HUES48 (cell line): Measurements from ENCODE around the gene RGCC.
A peak's percentile ranks its signal among the peaks of the same experiment; 100 is the strongest.

ENCODE experiments used
- H3K27ac ChIP-seq: one replicate; pipeline ENCODE4 v1.7.0; 2013; ENCODE audit warnings: low read depth, low read length, inconsistent platforms
- H3K27me3 ChIP-seq: 2 replicates; pipeline ENCODE4 v1.6.1; 2013; ENCODE audit warnings: mild to moderate bottlenecking, low read length; ENCODE audit not compliant: control insufficient read depth, insufficient read depth
- H3K36me3 ChIP-seq: 2 replicates; pipeline ENCODE4 v1.6.1; 2013; ENCODE audit warnings: low read length; ENCODE audit not compliant: control insufficient read depth, insufficient read depth
- H3K4me1 ChIP-seq: 2 replicates; pipeline ENCODE4 v1.6.1; 2013; ENCODE audit warnings: mild to moderate bottlenecking, low read length; ENCODE audit not compliant: control insufficient read depth, insufficient read depth
- H3K4me3 ChIP-seq: 2 replicates; pipeline ENCODE4 v1.5.1; 2013; ENCODE audit warnings: mild to moderate bottlenecking, low read depth, low read length
- H3K9ac ChIP-seq: 2 replicates; pipeline ENCODE4 v1.6.1; 2013; ENCODE audit warnings: mild to moderate bottlenecking, low read depth, low read length, moderate library complexity
- H3K9me3 ChIP-seq: 2 replicates; pipeline ENCODE4 v1.6.1; 2013; ENCODE audit warnings: low read length; ENCODE audit not compliant: control insufficient read depth, insufficient read depth

Gene RGCC

DNA sequence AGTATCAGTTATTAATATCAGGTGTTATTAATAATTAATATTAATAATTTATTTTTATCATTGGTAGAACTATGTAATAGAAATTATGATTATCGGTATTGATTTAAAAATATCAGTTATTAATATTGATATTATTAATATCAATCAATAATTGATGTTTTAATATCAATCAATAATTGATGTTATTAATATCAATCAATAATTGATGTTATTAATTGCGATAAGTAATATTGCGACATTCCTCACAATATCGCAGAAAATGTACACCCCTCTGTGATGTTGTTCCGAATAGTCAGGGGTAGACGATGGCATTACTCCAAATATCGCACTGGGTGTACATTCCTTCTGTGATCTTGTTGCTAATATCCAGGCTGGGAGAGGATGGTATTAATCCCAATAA, 3.7 kb upstream of the RGCC start:
- Histone ChIP-seq H3K36me3 (no peaks in the 10 kb centered on the region), H3K27ac (no peak overlapping the region), H3K9ac (no peak overlapping the region), H3K9me3 (no peaks in the 10 kb centered on the region), H3K4me1 (no peaks in the 10 kb centered on the region), H3K27me3 (peaks cover 58% of the 10 kb centered on the region), H3K4me3 (no peak overlapping the region)

DNA sequence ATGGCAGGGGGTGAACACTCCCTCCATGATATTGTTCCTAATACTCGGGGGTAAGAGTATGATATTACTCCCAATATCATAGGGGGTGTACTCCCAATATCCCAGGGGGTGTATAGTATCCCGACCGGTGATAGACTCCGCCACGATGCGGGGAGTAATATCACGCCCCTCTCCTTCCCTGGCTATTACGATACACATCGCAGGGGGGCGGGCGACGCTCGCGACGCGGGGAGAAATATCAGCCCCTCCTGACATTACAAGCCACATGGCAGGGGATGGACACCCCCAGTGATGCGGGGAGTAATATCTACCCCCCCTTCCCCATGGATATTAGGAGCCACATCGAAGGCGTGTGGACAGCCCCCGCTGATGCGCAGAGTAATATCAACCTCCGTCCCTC, 3.2 kb upstream of the RGCC start:
- H3K9me3 ChIP-seq: no peaks in the 10 kb centered on the region
- no peaks in the 10 kb centered on the region for H3K36me3 ChIP-seq
- H3K9ac ChIP-seq: no peak overlapping the region
- H3K4me1 ChIP-seq: no peaks in the 10 kb centered on the region; the same call in 1 of the 2 replicates
- peaks cover 63% of the 10 kb centered on the region for H3K27me3 ChIP-seq
- no peak overlapping the region for H3K27ac ChIP-seq
- no peak overlapping the region for H3K4me3 ChIP-seq

DNA sequence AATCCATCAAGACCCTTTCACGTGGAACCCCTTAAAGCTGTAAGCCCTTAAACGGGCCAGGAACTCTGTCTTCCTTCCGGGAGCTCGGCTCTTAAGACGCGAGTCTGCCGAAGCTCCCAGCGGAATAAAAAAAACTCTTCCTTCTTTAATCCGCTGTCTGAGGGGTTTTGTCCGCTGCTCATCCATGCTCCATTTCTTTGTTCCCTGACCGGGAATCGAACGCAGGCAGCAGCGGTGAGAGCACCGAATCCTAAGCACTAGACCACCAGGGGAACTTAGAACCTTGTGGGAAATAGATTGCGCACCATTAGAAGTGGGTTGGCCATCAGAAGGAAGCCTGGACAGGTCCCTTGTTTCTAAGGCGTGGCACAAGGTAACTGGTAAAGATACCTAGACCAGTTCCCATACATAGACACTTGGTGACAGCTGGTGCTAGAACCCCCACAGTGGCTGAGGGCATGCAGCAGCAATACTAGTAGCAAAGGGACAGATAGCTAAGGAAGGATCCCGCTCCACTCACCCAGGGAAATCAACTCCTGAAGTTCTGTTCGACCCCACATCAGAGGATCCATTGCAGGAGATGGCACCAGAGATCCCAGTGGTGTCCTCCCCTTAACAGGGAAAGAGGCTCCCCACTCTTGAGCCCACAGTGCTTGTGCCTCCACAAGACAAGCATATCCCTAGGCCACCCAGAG, 1.5 kb upstream of the RGCC start:
- Histone ChIP-seq H3K9ac (no peak overlapping the region), H3K27me3 (peaks cover 78% of the 10 kb centered on the region), H3K9me3 (no peaks in the 10 kb centered on the region), H3K4me3 (no peak overlapping the region), H3K36me3 (no peaks in the 10 kb centered on the region), H3K27ac (no peak overlapping the region), H3K4me1 (no peaks in the 10 kb centered on the region; the same call in 1 of the 2 replicates)

DNA sequence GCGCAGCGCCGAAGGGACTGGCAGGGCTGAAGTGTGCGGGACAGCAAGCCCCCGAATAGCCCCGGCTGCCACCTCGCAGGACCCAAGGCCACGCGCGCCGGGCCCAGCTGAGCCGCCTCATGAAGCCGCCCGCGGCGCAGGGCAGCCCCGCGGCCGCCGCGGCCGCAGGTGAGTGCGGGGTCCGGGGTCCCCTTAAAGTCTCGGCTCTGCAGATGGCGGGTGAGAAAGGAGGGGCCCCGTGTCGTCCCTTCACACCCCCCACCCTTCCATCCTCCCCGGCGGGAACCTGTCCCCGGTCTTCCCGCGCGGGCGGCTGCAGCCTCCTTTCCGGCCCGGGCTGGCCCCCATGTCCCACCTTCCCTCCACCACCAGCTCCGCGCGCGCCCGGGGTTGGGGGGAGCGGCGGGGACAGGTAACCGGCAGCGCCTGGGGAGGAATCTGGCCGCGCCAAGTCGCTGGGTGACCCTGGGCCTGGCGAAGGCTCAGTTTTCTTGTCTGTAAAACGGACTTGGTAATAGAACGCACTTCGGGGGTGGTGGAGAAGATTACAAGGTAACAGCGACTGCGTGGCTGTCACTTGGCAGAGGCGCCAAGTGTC, 338 bp downstream of the RGCC start:
- no peaks in the 10 kb centered on the region for H3K36me3 ChIP-seq
- no peak overlapping the region for H3K27ac ChIP-seq
- no peak overlapping the region for H3K9ac ChIP-seq
- peaks cover 74% of the 10 kb centered on the region for H3K27me3 ChIP-seq
- peak overlapping the region; percentile 63 for H3K4me3 ChIP-seq
- no peaks in the 10 kb centered on the region; the same call in 1 of the 2 replicates for H3K4me1 ChIP-seq
- H3K9me3 ChIP-seq: no peaks in the 10 kb centered on the region

DNA sequence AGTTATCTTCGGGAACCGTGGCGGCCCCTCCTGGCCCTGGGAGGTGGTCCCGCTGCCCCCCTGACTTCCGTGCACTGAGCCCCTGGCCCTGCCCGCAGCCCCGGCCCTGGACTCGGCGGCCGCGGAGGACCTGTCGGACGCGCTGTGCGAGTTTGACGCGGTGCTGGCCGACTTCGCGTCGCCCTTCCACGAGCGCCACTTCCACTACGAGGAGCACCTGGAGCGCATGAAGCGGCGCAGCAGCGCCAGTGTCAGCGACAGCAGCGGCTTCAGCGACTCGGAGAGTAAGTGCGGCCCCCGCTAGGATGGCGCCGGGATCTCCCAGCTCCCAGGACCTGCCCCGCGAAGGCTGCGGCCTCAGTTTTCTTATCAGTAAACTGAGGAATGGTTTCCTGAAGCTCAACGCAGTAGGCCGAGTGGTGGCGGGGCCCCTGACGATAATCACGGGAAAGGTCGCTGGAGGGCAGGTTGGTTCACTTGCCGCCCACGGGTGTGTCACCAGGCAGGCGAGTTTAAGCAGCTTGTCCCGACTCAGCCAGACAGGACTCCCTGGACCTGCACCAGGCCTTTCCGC, 924 bp downstream of the RGCC start:
- peaks cover 72% of the 10 kb centered on the region for H3K27me3 ChIP-seq
- H3K9me3 ChIP-seq: no peaks in the 10 kb centered on the region
- no peaks in the 10 kb centered on the region; the same call in 1 of the 2 replicates for H3K4me1 ChIP-seq
- H3K27ac ChIP-seq: no peak overlapping the region
- H3K36me3 ChIP-seq: no peaks in the 10 kb centered on the region
- H3K4me3 ChIP-seq: peak overlapping the region; percentile 63
- no peak overlapping the region for H3K9ac ChIP-seq

DNA sequence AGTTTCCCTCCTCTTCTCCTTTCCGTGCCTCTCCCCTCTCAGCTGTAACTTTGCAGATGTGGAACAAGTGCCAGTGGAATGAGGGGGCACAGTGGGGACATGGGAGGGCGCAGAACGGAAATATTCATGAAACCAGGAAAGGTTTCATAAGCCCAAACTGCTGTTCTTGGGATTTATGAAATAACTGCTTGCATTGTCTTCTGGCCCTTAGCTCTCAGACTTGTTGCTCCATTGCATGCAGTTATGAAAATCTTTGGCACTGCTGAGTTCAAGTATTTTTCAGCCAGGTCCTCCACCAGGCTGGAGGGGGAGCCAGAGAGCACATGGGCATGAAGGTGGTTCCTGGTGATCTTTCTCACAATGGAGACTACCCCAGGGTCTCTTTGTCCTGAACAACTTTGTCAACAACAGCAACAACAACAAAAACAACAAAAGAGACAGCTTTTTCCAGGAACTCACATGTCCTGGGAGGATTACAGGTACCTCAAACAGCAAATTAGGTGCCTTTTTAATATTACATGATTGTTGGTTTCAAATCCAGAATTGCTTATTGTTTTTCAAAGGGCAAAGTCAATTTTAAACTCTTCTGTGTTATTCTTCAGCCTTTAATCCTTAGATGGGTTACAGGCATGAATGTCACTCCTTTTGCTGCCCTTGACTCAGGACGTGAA, 1.5 kb downstream of the RGCC start:
- H3K4me1 ChIP-seq: no peaks in the 10 kb centered on the region; the same call in 1 of the 2 replicates
- no peaks in the 10 kb centered on the region for H3K36me3 ChIP-seq
- H3K4me3 ChIP-seq: peak overlapping the region; percentile 63
- no peak overlapping the region for H3K27ac ChIP-seq
- no peaks in the 10 kb centered on the region for H3K9me3 ChIP-seq
- H3K27me3 ChIP-seq: peaks cover 68% of the 10 kb centered on the region
- no peak overlapping the region for H3K9ac ChIP-seq

DNA sequence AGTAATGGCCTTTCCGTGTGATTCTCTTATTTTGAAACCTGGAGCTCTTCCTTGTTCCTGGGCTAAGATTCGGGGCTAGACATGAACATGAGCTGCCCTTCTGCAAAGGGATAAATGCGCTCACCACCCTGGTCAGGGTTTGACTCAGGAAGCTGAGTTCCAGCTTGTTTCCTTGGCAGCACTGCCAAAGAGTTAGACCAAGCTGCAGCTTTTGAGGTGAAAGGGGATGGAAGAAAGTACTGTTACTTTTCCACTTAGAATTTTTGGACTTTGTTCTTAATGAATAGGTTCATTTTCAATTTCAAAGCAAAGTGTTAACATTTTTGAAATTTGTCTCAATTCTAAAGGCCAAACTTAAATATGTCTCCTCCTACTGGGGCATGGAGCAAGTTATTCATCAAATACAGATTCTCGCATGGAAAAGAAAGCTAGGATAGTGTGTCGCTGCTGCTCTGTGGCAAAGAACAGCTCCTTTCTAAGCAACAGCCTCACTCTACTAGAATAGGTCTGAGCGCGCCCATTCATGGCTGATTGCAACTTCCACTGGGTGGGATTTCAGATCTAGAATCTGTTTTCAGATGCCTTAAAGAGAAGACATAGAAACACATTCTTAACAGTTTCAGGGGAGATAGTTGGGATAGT, 2.2 kb downstream of the RGCC start:
- H3K27ac ChIP-seq: no peak overlapping the region
- no peaks in the 10 kb centered on the region for H3K36me3 ChIP-seq
- H3K4me3 ChIP-seq: no peak overlapping the region
- H3K27me3 ChIP-seq: peaks cover 61% of the 10 kb centered on the region
- H3K9me3 ChIP-seq: no peaks in the 10 kb centered on the region
- H3K4me1 ChIP-seq: no peaks in the 10 kb centered on the region; the same call in 1 of the 2 replicates
- no peak overlapping the region for H3K9ac ChIP-seq

DNA sequence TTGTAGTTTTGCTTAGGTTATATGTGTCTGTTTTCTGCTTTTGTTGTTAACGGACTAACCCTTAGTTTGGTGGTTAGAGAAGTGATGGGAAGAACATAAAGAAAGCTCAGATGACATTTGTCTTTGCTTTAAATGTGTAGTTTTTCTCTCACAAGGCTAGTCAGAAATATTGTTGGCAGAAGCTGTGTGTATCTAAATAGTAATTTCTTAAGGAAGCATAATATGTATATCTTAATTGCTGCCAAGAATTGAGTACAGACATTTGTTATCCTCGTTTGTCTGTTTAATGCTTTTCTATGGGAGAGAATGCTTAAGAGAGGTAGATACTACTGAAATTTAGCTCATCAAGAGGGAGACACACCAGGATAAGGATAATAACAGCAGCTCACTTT, 2.7 kb downstream of the RGCC start:
- Histone ChIP-seq H3K4me3 (no peak overlapping the region), H3K4me1 (no peaks in the 10 kb centered on the region; the same call in 1 of the 2 replicates), H3K27ac (no peak overlapping the region), H3K9me3 (no peaks in the 10 kb centered on the region), H3K27me3 (peaks cover 56% of the 10 kb centered on the region), H3K36me3 (no peaks in the 10 kb centered on the region), H3K9ac (no peak overlapping the region)

DNA sequence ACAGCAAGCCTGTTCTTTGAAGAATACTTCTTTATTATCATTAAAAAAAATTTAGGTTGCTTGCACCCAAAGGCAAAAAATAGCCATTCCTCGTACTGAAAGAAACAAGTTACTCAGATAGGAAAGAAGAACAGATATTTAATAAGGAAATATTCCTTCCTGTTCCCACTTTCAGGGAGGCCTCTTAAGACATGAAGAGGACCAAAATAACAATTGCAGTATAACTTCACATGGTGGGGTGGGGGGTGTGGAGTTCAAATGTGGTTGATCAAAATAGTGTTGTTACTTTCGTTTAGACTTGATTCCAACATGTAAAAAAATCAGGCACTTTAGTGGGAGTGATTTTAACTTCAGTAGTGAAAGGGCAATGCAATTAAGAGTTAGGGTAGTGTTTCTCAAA, 3.6 kb downstream of the RGCC start:
- Histone ChIP-seq H3K9me3 (no peaks in the 10 kb centered on the region), H3K36me3 (no peaks in the 10 kb centered on the region), H3K4me3 (no peak overlapping the region), H3K27me3 (peaks cover 48% of the 10 kb centered on the region), H3K4me1 (no peaks in the 10 kb centered on the region; the same call in 1 of the 2 replicates), H3K27ac (no peak overlapping the region), H3K9ac (no peak overlapping the region)

DNA sequence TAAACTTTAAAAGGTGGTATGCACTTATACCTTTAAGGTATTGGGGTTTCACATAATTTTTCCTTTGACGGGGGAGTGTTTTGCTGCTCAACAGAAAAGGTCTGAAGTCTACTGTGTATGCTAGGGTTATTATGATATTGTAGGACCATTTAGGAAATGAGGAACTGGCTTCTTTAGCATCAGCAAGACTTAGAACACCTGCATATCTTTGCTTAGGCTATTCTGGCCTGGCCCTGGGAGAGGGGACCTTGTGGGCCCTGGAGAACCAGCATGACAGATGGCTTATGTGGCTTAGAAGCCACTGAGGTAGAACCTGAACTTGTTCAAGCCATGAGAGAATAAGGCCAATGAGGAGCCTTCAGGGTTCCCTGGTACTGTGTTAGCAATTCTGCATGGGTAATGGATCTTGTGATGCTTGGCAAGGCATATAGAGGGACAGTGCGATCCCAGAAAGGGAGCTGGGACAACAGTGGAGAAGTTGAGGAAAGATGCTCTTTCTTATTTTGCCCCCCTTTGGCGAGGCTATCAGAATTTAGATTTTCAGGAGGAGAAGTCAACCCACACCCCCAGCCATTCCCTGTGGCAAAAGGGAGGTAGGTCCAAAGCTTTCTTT, 4.3 kb downstream of the RGCC start:
- H3K27ac ChIP-seq: no peak overlapping the region
- no peak overlapping the region for H3K9ac ChIP-seq
- peaks cover 41% of the 10 kb centered on the region for H3K27me3 ChIP-seq
- no peaks in the 10 kb centered on the region for H3K36me3 ChIP-seq
- no peaks in the 10 kb centered on the region for H3K9me3 ChIP-seq
- no peaks in the 10 kb centered on the region; the same call in 1 of the 2 replicates for H3K4me1 ChIP-seq
- no peak overlapping the region for H3K4me3 ChIP-seq
